Epithelial cell of esophagus (primary cell): ENCODE data around the gene RNF144B.
A peak's percentile ranks its signal among the peaks of the same experiment; 100 is the strongest.

Experiments
- DNase-seq: peaks from one replicate; pipeline ENCODE4 v3.0.0; 2010; ENCODE audit warnings: low read depth
- H3K4me3 ChIP-seq: 2 replicates; pipeline ENCODE4 v1.5.1; 2011; ENCODE audit warnings: mild to moderate bottlenecking, low read length, control low read depth
- TF ChIP-seq, protein P1 (sequence below): IDR thresholded peaks from 2 replicates; pipeline ENCODE4 v1.5.1; 2011; ENCODE audit warnings: low read depth, mild to moderate bottlenecking, low read length, control low read depth, inconsistent platforms; ENCODE audit not compliant: insufficient read depth; ENCODE audit errors: missing control alignments

RNF144B gene

GRCh38 chr6:18388271-18388670 is 1.1 kb downstream of the RNF144B start:
- TF ChIP-seq, protein P1, sequence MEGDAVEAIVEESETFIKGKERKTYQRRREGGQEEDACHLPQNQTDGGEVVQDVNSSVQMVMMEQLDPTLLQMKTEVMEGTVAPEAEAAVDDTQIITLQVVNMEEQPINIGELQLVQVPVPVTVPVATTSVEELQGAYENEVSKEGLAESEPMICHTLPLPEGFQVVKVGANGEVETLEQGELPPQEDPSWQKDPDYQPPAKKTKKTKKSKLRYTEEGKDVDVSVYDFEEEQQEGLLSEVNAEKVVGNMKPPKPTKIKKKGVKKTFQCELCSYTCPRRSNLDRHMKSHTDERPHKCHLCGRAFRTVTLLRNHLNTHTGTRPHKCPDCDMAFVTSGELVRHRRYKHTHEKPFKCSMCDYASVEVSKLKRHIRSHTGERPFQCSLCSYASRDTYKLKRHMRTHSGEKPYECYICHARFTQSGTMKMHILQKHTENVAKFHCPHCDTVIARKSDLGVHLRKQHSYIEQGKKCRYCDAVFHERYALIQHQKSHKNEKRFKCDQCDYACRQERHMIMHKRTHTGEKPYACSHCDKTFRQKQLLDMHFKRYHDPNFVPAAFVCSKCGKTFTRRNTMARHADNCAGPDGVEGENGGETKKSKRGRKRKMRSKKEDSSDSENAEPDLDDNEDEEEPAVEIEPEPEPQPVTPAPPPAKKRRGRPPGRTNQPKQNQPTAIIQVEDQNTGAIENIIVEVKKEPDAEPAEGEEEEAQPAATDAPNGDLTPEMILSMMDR, result no peak
- peak overlapping the region; percentile 88 for H3K4me3 ChIP-seq
- DNase-seq, result peak; percentile 61

- peak overlapping the region; percentile 88 for H3K4me3 ChIP-seq
- TF ChIP-seq, protein P1, result no peak
- peak; percentile 62 for DNase-seq
Observed at GRCh38 chr6:18388942-18389341, 1.8 kb downstream of the RNF144B start.

GRCh38 chr6:18389479-18389878 is 2.3 kb downstream of the RNF144B start:
- TF ChIP-seq, protein P1, result no peak
- peak overlapping the region; percentile 88 for H3K4me3 ChIP-seq
- no peak for DNase-seq

GRCh38 chr6:18390476-18390875 is 3.3 kb downstream of the RNF144B start:
- H3K4me3 ChIP-seq, result peak overlapping the region; percentile 88
- DNase-seq, result no peak
- TF ChIP-seq, protein P1, result no peak

DNA sequence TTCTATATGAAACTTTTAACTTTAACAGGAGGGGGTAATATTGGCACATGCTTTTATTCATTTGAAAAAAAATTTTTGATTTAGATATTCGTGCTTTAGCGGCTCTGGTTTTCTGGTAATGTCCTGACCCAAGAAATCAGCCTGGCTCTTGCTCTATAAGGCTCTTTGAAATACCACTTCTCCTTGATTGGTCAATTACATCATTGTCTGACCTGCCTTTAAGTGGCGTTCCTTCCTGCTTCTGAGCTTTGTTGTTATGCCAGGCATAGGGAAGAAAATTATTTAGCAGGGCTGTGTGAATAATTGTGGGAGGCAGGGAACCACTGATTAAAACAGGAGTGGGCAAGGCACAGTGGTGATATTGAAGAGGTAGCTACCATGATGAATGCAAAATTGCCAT is 3.9 kb downstream of the RNF144B start:
- no peak for DNase-seq
- H3K4me3 ChIP-seq, result peak overlapping the region; percentile 0
- TF ChIP-seq, protein P1, result no peak

DNA sequence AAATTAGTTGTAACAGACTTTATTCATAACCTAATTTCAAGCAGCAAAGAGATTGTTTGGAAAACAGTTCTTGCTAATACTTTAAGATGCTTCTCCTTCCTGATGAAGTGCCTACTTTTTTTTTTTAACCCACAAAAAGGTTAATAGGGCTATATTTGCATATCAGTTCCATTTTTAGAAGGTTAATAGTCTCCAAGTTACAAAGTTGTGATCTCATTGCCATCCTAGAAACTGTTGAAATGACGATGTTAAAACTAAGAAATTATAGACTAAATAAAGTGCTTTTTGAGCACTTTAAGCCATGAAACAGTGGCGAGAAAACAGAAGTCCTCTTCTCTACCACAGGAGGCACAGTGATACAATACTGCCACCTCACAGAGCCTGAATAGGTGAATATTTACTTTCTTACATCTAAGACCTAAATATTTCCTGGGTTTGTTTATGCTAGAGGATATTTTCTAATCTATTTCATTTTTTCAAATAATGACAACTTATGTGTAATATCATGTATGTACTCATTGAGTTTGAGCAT is 5.3 kb downstream of the RNF144B start:
- H3K4me3 ChIP-seq, result no peak overlapping the region
- TF ChIP-seq, protein P1, result peak; percentile 24
- no peak for DNase-seq

GRCh38 chr6:18393698-18394097 is 6.5 kb downstream of the RNF144B start:
- TF ChIP-seq, protein P1, result no peak
- no peak overlapping the region for H3K4me3 ChIP-seq
- no peak for DNase-seq
